M059J (cell line): ENCODE data around the gene CNIH1. TPM values are rescaled to one million over a fixed set of nuclear protein-coding genes. Genes with fewer than 3 reads are reported as not detected.
"Not testable (repeated sequence)": the region's sequence is repeated elsewhere in the genome, so short reads cannot be mapped to it uniquely, and the experiment has no call there.

Experiments
- DNase-seq: peaks from one replicate; pipeline ENCODE4 v3.0.0-alpha.2; 2012; ENCODE audit warnings: low read depth
- total RNA-seq: library from RNA; depleted of rRNA; stranded (reverse); fragments of >200 nt; shearing (Covaris generic); gene quantifications from 2 replicates; pipeline ENCODE4 v1.2.3, GENCODE V29; 2014

Gene CNIH1
- total RNA-seq, 1 experiment from 2014 or later = 207 TPM

DNA sequence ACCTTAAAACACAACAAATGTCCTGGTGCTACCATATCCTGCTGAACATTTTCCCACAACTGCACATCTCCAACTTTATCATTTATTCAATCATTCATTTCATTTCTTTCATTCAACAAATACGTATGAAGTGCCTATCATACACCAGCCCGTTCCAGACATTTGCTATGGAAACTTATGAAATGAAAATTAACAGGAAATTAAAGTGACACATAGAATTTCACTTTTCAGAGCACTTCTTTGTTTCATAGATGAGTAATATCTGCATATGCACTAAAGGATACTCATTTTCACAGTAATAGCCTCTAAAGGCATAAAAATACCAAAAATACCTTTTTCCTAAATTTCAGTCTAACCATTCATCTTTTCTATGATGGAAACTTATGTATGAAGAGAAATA is 12.6 kb downstream of the CNIH1 start:
- DNase-seq = no peak

DNA sequence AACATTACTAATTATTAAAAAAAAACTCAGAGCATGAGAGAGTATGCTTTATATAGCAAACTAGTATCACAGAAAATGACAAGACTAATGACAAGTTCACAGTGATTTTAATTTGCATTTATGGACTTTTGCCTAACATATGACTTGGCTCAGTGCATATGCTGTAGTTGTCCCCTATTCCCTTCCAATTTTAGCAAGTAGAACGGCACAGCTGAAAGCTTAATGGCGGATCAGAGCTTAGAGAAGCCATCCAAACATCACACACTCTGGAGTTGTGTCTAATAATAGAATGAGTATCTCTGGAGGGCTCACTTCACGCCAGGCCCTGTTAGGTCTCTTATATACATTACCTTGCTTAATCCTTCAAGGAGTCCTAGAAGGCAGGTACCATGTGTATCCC is 13.3 kb downstream of the CNIH1 start:
- no peak for DNase-seq

DNA sequence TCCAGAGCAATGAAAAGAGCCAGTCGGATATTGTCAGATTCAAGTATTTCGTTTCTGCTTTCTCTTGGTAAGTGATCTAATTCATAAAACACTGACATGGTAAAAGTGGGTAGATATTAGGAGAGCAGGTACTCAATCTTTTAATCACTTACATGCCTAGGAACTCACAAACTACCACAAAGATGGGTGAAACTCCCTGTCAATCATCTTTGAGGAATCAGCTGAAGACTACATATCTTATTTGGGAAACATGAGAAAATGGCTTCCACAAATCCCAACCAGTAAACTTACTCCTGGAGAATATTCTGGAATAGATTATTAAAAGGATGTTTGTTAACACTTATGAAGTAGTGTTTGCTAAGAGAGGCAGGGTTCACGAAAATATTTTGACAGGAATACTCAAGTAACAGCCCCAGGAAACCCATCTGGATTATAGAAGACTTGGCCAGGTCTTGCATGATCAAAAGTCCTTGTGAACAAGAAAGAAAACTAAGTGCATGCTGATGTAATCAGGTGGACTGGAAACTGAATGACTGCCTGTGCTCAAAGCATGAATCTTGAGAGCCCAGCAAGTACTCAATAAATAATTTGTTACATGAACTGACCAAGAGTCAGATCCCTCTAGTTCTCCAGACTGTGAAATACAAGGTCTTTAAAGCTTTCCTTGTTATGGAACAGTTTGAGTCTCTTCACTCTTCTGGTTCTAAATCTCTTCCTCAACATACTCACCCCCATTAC is 15.5 kb downstream of the CNIH1 start:
- DNase-seq = no peak

DNA sequence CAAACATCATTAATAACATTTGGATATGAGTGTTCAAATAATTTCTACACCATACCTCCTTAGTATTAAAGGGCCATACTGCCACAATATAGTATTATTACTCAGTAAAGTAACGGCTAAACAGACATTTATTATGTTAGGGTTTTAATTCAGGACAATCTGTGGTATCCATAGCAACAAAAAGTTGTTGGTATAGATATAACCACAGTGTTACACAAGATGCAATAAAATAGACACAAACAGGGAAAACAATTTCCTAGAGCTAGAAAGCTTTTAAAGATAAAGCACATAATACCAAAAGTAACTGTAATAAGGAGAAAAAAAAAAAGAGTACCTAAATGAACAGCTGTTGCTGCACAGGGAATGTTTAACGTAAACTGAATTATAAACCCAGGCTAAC is 16.1 kb downstream of the CNIH1 start:
- DNase-seq = no peak

DNA sequence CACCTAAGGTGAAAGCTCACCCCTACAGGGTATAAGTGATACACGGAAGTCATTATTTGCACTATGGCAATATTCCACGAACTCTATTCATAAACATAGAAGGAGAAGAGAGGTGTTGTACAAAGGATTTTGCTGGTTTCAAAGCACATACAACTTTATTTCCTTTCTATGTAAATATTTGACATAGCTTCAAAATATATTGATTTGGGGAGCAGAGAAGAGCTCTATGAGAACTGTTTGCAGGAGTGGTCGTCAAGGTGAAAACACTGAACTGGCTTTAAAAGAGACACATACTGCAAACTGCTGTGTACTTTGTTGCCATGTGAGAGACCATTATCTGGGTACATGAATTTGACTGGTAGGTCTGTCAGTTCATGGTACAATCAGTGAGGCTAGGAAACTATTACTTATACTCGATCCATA is 16.7 kb downstream of the CNIH1 start:
- DNase-seq = no peak

DNA sequence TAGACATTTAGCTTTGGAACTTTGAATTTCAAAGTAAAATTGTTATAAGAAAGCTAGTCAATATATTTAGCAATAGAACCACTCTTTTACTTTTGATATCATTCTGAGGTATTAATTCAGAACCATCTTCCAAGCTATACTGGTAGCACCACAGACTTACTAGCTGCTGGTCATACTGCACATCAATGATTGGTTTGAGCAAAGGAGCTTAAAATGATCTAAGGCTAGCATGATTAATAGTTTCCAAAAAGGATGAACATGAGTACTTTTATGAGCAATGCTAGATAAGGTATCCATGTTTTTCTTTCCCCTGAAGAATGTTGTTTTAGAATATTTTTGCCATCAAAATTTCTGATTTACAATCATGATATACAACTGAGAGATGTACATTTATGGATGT is 17.2 kb downstream of the CNIH1 start:
- DNase-seq = no peak

DNA sequence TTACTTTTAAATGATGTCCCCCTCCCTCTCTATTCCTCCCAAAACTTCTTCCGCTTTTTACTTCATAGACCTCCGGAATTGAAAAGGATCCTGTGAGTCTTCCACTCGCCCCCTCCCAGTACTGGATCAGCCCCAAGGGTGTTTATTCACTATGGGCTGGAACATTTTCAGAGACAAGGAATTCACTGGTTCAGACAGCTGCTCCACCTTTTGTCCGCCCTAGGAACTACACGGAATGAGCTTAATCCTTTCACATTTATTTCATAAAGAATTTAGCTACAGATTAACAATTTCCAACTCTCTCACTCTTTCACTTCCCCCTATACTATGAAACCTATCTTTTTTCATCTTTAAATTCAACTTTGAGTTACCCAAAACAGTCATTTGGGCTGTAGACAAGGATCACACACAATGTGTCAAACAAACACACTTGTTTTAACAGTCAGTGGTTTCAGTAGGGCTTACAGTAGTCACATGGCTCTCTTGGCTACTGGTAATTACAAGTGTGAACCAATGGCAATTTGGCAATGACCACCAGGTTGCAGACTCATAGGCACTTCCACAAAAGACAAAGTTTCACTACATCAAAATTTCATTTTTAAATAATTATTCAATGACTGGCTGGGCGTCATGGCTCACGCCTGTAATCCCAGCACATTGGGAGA is 20.6 kb downstream of the CNIH1 start:
- DNase-seq = peak; percentile 57

DNA sequence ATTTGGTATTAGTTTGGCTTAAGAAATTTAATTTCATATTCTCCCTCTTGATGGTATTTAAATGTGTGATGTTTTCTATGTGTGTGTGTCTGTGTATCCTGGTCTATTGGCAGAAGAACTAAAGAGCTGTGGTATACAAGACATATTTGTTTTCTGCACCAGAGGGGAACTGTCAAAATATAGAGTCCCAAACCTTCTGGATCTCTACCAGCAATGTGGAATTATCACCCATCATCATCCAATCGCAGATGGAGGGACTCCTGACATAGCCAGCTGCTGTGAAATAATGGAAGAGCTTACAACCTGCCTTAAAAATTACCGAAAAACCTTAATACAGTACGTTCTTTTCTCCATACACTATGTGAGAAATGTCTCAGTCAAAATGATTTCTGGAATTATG is 29.8 kb downstream of the CNIH1 start:
- no peak for DNase-seq

DNA sequence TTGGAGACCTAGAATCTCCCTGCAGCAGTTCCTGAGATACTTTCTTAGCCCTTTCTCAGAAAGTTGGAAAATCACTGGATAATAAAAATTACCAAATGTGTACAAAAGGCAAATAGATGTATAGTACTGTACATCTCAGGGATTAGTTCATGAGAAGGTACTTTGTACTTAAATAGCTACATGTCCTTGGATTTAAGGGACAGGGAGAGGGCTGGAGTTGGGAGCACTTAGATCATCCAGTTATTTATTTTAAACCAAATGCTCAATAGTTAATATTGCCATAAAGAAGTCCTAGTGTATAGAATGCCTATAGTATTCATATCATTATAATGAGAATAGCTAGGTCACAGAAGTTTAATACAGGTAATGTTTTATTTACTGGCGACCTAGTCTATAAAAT is 31.0 kb downstream of the CNIH1 start:
- no peak for DNase-seq

DNA sequence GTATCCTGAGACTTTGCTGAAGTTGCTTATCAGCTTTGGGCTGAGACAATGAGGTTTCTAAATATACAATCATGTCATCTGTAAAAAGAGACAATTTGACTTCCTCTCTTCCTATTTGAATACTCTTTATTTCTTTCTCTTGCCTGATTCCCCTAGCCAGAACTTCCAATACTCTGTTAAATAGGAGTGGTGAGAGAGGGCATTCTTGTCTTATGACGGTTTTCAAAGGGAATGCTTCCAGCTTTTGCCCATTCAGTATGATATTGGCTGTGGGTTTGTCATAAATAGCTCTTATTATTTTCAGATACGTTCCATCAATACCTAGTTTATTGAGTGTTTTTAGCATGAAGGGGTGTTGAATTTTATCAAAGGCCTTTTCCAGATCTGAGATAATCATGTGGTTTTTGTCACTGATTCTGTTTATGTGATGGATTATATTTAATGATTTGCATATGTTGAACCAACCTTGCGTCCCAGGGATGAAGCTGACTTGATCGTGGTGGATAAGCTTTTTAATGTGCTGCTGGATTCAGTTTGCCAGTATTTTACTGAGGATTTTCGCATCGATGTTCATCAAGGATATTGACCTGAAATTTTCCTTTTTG is 37.7 kb downstream of the CNIH1 start:
- not testable (repeated sequence) for DNase-seq

DNA sequence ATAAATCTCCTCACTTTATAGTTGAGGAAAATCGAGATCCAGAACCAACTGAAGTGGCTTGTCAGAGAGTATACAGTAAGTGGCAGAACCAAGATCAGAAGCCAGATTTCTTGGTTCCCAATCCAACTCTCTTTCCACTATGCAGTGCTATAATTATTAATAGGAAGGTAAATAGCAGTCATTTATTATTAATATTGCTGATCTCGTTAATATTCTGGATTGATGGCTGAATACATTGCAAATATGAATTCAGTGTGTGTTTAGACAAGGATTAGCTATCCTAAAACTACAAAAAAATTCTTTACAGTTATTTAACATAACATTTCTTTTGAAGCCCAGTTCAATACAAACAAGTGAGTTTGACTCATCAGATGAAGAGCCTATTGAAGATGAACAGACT is 41.6 kb downstream of the CNIH1 start:
- no peak for DNase-seq

DNA sequence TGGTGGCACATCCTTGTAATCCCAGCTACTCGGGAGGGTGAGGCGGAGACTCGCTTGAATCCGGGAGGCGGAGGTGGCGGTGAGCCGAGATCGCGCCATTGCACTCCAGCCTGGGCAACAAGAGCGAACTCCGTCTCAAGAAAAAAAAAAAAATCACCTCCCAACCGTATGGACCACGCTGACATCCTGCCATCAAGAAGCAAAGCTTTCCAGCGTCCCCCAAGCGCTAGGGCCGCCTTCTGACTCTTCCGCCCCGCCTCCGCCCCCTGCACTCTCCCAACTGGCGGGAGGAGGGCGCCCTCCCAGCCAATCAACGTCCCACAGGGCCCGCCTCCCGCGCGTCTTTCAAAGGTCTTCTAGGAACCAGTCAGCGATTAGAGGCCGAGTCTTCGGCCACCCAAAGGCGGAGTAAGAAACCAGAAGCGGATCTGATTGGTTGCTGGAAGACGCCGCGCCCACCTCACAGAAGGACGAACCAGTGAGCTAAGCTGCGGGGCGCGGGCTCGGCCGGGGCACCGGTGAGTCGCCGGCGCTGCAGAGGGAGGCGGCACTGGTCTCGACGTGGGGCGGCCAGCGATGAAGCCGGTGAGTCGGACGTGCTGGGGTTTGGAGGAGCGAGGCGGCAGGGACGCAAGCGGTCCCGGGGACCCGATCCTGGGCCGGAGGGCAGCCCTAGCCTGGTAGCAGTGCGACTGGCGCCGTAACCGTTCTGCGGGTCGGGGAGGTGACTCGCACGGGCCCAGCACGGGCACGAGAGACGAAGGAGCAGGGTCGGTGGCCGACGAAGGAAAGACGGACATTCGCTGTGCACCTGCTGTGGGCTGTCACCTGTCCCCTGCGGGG is 44.5 kb downstream of the CNIH1 start, which contains the start of gene CDKN3:
CDKN3 (plus strand) TSS at position 515 of the 843 bp plus-strand sequence; CDS start at position 577, 62 bp downstream.
- peak; percentile 99 for DNase-seq

DNA sequence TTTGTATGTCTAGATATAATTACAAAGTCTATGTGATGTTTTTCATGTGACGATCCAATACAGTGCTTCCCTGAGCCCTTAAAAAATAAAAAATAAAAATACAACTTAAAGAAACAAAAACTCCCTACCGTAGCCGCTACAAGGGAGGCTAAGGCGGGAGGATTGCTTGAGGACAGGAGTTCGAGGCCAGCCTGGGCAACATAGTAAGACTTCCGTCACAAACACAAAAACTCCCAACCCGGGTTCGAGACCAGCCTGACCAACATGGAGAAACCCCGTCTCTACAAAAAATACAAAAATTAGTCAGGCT is 45.0 kb downstream of the CNIH1 start:
- DNase-seq = no peak

DNA sequence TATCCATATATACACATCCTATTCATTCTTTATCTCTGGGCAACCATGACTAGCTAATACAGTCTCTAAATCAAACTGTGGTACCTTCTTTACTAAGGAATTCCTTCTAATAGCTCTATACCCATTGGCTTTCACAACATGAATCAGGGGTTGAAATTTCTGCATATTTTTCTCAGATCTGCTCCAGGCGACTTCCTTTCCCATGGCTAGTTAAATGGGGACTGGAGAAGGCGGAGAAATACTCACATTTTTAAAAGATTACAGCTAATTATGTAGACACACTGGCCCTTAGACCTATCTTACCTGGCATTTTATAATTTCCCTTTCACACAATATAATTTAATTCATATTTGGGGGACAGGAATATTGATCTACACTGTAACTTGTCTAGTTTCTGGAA is 45.5 kb downstream of the CNIH1 start:
- no peak for DNase-seq

DNA sequence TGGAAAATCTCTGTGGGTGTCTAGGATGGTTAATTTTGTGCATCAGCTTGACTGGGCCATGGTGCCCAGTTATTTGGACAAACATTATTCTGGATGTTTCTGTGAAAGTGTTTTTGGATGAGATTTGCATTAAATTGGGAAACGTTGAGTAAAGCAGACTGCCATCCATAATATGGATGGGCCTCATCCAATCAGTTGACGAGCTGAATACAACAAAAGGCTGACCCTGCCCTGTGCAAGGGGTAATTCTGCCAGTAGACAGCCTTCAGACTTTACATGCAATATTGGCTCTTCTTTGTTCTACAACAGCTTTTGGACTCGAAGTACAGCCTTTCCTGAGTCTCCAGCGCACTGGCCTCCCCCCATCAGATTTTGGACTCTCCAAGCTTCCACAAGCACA is 45.9 kb downstream of the CNIH1 start:
- no peak for DNase-seq

DNA sequence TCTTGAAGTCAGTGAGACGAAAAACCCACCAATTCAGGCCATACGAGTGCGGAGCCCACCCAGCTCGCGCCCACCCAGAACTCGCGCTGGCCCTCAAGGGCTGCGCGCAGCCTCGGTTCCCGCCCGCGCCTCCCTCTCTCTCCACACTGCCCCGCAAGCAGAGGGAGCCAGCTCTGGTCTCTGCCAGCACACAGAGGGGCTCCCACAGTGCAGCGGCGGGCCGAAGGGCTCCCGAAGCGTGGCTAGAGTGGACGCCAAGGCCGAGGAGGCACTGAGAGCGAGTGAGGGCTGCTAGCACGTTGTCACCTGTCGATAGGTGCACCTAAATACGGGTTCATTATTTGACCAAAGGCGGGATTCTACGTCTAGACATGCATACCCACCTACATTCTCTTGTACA is 46.6 kb downstream of the CNIH1 start:
- DNase-seq = no peak

DNA sequence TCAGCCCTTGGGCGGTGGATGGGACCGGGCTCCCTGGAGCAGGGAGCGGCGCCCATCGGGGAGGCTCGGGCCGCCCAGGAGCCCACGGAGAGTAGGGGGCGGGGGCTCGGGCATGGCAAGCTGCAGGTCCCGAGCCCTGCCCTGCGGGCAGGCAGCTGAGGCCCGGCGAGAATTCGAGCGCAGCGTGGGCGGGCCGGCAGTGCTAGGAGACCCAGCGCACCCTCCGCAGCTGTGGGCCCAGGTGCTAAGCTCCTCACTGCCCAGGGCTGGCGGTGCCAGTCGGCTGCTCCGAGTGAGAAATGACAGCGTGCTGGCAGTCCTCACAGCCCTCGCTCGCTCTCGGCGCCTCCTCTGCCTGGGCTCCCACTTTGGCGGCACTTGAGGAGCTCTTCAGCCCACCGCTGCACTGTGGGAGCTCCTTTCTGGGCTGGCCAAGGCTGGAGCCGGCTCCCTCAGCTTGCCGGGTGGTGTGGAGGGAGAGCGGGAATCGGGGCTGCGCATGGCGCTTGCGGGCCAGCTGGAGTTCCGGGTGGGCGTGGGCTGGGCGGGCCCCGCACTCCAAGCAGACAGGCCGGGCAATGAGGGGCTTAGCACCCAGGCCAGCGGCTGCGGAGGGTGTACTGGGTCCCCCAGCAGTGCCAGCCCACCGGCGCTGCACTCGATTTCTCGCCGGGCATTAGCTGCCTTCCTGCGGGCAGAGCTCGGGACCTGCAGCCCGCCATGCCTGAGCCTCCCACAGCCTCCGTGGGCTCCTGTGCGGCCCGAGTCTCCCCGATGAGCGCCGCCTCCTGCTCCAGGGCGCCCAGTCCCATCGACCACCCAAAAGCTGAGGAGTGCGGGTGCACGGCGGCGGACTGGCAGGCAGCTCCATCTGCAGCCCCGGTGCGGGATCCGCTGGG is 47.9 kb downstream of the CNIH1 start:
- not testable (repeated sequence) for DNase-seq

DNA sequence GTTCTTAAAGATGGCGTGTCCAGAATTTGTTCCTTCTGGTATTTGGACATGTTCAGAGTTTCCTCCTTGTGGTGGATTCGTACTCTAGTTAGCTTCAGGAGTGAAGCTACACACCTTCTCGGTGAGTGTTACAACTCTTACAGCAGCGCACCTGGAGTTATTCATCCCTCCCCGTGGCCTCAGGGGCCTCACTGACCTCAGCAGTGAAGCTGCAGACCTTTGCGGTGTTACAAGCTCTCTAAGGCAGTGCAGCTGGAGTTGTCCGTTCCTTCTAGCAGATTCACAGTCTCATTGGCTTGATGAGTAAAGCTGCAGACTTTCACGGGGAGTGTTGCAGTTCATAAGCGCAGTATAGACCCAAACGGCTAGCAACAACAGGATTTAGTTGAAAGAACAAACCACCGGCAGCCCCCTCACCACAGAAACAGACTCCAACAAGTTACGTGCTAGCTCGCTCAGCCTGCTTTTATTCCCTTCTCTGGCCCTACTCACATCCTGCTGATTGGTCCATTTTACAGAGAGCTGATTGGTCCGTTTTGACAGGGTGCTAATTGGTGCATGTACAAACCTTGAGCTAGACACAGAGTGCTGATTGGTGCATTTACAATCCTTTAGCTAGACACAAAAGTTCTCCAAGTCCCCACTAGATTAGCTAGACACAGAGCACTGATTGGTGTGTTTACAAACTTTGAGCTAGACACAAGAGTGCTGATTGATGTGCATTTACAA is 48.9 kb downstream of the CNIH1 start:
- no peak for DNase-seq

DNA sequence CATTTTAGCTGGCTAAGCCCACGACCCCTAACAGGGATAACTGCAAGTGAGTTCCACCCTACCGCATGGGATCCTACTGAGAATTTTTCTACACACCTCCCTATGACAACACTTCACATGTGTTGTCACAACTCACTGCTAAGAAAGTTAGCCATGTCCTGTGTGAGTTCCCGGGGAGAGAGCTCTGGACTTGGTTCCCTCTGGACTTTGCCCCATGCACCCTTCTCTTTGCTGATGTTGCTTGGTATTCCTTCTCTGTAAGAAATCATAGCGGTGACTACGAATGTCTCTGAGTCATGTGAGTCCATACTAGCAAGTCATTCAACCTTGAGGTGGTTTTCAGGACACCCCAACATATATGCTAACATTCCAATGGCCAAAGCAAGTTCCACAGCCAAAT is 53.8 kb downstream of the CNIH1 start:
- no peak for DNase-seq

DNA sequence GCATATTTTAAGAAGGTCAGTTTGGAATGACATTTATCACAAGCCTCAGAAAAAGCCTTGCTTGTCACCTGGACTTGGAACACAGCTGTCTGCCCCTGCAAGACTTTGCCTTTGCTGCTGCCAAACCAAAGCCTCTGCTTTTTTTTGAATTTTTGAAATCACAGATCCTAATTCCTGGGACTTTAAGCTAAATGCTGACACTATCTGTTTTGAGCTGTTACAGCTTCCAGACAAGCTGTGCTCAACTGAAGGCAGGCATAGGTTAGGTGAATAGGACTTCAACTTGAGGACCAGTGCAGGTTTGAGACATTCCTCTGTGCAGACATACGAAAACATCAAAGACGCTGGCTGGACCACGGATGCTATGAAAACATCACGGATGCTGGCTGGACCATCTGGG is 55.6 kb downstream of the CNIH1 start:
- DNase-seq = no peak

DNA sequence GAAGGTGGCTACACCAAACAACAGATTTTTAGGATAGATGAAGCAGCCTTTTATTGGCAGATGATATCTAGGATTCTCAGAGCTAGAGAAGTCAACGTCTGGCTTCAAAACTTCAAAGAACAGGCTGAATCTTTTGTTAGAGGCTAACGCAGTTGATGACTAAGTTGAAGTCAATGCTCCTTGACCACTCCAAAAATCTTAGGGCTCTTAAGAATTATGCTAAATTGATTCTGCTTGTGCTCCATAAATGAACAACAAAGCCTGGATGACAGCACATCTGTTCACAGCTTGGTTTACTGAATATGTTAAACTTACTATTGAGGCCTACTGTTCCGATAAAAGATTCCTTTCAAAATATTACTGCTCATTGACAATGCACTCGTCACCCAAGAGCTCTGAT is 57.3 kb downstream of the CNIH1 start:
- no peak for DNase-seq
